ENCODE results near the gene MUC6.

The MUC6 gene

GRCh38 chr11:1051356-1052132 is 15.0 kb upstream of the MUC6 start:
- no peak for DNase-seq

DNA sequence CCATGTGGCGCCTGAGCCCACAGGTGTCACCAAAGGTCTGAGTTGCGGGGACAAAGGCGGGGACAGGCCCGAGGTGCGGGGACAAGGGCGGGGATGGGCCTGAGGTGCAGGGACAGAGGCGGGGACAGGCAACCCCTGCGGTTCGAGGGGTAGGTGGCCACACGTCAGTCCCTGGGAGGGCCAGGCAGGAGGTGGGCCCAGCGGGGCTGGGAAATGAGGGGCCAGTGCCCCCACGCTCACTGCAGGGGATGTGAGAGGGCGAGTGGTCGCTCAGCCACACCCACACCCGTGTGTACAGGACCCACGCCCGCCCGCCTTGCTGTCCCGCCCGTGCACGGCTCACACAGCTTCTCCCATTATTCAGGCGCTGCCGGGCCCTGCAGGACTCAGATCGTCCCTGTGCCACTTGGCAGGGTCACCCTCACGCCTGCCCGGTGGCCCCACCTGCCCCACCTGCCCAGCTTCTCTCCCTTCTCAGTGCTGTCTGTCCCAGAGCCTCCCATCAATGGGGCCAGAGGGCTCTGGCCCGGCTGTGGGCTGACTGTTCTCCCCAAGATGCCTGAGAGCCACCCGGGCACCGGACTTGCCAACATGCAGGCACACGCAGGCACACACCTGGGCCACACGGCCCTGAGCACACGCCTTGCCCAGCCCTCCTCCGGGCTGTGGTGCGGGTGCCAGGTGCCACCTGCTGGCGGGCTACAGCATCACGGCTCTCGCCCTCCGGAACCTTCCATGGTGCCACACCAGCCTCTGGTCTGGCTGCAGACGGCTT is 14.2 kb upstream of the MUC6 start:
- DNase-seq: no peak

DNA sequence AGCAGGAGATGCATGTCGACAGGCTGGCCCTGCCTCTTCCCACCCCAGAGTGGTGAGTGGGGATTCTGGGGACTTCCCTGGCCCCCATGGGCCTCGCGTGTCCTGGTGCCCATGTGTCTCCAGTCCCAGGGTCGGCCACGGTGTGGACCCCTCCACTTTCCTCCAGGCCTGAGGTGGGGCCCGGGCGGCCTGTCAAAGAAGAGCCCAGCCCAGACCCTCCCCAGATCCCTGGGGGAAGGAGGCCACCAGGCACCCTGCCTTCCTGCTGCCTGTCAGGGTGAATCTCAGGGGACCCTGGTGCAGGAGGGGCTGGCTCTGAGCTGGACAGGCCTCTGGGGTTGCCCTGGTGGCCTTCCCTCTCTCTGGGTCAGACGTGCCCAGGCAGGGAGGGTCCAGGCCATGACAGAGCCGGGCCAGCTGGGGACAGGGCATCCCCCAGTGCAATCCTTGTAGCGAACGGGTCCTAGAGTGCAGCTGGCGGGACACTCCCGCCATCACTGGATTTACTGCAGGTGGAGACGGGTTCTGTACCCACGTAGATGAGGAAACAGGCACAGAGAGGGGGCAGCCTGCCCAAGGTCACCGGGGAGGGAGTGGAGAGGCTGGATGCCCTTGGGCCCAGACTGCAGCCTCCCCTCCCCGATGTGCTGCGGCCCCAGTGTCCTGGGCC is 13.5 kb upstream of the MUC6 start:
- no peak for DNase-seq

DNA sequence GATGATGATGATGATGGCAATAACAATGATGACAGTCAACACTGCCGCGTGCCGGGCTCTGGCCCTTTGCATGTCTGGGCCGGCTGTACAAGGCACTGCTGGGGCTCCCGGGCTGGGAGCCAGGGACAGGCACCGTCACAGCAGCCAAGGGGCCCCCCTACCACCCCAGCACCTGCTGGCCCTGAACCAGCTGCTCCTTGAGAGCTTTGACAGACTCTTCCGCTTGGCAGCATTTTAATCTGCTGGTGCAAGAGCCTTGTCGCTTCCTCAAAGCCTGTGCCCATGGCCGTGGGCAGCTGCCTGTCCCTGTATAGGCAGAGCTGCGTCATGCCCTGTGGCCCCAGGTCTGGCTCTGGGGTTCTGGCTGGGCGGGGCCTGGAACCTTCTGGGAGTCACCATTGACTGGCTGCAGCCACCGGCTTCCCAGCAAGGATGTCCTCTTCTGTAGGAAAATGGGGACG is 12.9 kb upstream of the MUC6 start:
- DNase-seq: no peak

DNA sequence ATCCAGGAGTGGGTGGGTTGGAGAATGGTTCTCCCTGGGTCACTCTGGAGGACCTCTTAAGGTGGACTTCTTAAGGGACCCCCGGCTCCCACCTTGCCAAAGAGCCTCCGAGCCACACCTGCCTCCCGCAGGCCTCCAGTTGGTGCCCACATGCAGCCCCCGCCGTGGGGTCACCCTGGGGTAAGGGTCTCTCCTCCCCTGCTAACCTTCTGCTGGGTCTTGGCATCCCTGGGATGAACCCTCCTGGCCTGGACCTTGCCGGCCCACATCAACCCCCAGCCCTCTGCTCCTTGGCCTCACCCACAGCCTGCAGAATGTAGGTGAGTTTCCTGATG is 12.5 kb upstream of the MUC6 start:
- DNase-seq: no peak

GRCh38 chr11:1048375-1049070 is 12.0 kb upstream of the MUC6 start:
- DNase-seq: no peak

- no peak for DNase-seq
Observed at GRCh38 chr11:1047595-1048156, 11.2 kb upstream of the MUC6 start.

DNA sequence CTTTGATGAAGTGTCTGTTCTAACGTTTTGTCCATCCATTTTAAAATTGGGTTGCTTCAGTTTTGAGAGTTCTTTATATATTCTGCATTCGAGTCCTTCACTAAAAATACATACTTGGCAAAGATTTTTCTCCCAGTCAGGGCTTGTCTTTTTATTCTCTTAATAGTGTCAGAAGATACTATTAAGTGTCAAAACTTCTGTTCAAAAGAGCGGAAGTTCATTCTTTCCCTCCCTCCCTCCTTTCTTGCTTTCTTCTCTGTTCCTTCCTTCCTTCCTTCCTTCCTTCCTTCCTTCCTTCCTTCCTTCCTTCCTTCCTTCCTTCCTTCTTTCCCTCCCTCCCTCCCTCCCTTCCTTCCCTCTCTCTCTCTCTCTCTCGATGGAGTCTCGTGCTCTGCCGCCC is 7.6 kb upstream of the MUC6 start:
- no peak for DNase-seq

DNA sequence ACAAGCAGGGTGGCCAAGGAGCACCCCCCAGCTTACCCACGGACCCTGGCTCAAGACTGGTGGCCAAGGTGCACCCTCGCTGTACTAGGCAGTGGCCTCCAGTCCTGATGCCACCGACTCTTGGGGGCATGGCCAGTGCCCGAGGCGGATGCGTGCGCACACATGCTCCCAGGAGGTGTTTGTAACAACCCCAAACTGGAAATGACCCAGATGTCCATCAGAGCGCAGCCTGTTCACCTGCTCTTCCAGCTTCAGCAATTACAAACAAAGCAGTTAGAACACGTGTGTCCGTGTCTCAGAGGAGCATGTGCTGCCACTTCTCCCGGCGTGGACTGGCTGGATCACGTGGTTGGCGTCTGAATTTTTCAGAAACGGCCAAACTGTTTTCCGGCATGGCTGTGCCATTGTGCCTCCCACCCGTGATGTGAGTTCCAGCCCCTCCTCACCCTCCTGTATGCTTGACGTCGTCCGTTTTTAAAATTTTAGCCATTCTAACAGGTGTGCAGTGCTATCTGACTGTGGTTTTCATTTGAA is 7.1 kb upstream of the MUC6 start:
- DNase-seq: no peak

- no peak for DNase-seq
Observed at GRCh38 chr11:1042626-1043562, 6.4 kb upstream of the MUC6 start.

GRCh38 chr11:1041936-1042608 is 5.6 kb upstream of the MUC6 start:
- DNase-seq: no peak

- DNase-seq: no peak
Observed at GRCh38 chr11:1041471-1041870, 5.0 kb upstream of the MUC6 start.

DNA sequence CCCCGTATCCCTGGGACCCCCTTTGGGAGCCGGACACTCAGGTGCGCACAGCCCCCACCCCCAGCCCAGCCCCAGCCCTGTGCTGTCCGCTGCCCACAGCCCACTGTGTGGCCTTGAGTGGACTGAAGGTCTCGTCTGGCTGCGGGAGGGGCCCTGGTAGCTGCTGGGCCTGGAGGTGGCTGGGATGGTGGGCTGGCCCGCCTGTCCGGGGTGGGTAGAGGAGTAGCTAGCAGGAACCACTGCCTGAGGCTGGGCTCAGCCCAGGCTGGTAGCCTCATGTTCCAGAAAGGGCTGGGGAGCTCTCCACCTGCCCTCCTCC is 4.6 kb upstream of the MUC6 start:
- DNase-seq: no peak

- no peak for DNase-seq
Observed at GRCh38 chr11:1040428-1041148, 4.1 kb upstream of the MUC6 start.

- no peak for DNase-seq
Observed at GRCh38 chr11:1039481-1040427, 3.2 kb upstream of the MUC6 start.

DNA sequence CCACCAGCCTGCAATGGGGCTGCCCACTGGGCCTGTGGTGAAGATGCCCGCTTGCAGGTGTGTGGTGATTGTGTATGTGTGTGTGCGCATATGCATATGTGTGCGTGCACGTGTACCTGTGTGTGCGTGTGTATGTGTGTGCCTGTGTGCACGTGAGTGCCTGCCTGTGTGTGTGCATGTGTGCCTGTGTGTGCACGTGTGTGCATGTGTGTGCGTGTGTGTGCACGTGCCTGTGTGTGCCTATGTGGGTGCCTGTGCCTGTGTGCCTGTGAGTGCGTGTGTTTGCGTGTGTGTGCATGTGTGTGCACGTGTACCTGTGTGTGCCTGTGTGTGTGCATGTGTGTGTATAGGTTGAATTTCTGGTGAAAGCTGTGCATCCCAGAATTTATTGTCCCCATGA is 2.4 kb upstream of the MUC6 start:
- DNase-seq: no peak

GRCh38 chr11:1038361-1038760 is 1.8 kb upstream of the MUC6 start:
- DNase-seq: no peak

DNA sequence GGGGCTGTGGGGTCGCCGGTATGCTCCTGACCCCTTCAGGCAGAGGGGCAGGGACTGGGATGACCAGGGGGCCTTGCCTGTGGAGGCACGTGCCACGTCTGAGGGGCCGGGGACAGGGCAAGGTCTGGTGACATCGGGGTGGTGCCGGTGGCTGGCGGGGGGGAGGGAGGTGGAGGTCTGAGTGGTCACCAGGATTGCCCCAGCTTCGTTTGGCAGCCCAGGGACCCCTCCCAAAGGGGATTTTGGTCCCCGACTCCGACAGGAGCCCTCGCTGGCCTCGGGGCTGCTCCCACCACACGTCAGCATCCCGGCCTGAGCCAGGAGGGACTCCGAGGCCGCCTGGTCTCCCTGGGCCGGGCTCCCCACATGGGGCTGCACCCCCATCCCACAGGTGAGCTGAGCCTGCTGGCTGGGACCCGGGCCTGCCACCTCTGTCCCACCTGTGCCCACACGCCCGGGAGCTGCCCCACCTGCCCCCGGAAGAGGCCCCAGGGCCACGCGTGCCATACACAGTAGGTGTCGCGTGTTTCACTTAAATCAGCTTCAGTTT is 1.1 kb upstream of the MUC6 start:
- DNase-seq: no peak

GRCh38 chr11:1036931-1037330 is 413 bp upstream of the MUC6 start:
- DNase-seq: no peak
